GM18907 (cell line): ENCODE results near the gene TRIM7.

ENCODE experiments used
- ATAC-seq: cut with Tn5 transposase; IDR thresholded peaks from one replicate; pipeline ENCODE4 v1.9.1; 2021; ENCODE audit warnings: mild to moderate bottlenecking, moderate library complexity; ENCODE audit not compliant: unreplicated experiment

Gene TRIM7

GRCh38 chr5:181204826-181205760 lies at the start of gene TRIM7:
Gene TRIM7 (minus strand): TSS chr5:181205196. CDS start chr5:181205110, 86 bp downstream.
- no peak for ATAC-seq

DNA sequence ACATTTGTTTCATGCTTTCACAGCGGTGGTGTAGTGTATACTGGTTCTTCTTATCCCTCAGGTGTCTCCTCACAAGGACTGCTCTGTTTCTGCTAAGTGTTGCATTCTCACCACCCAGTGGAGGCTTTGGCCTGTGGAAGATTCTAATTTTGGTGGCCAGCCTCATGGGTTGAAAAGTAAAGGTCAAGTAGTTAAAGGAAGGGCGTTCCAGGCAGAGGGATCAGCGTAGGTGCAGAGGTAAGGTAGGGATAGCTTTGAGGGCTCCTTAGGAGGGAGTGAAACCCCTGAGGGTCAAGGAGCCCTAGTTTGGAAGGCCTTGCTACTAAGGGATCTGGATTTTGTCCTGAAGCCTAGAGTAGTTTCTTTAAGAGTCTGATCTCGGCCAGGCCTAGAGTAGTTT lies 43.3 kb upstream of the TRIM7 start:
- ATAC-seq = no peak

DNA sequence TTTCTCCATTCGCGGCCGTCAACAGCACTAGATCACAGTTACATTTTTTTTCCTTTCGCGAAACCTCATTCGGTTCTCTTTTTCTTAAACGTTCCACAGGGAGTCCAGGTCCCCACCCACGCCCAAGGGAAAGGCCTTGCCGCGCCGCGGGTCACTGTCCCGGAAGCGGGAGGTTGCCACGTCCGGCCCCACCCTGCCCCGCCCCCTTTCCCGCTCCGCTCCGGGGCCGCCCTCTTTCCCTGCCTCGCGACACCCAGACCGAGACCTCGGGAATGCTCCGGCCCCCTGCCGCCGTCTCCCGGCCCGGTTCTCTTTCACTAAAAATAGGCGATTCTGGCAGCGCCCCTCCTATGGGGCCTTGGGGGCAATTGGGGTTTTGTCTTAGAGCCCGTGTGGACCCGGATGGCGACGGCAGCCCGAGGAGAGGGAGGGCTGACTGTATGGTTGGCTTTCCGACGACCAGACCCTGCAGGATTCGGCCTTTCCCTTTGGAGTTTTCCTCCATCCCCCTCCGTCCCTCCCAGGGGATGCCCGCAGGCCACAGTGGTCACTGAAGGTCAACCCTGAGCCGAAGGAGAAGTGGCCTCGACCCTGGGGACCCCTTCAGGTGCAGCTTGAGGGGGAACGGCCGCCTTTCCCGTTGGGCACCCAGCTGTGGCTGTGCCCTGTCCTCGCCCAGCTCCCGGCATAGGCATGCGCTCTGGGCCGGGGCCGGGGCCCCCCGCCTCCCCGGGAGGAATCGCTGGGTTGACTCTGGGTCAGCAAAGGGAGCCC lies 41.5 kb upstream of the TRIM7 start:
- peak; percentile 47 for ATAC-seq

- peak; percentile 0 for ATAC-seq
These were observed 40.7 kb upstream of the TRIM7 start for GRCh38 chr5:181245427-181246275.

DNA sequence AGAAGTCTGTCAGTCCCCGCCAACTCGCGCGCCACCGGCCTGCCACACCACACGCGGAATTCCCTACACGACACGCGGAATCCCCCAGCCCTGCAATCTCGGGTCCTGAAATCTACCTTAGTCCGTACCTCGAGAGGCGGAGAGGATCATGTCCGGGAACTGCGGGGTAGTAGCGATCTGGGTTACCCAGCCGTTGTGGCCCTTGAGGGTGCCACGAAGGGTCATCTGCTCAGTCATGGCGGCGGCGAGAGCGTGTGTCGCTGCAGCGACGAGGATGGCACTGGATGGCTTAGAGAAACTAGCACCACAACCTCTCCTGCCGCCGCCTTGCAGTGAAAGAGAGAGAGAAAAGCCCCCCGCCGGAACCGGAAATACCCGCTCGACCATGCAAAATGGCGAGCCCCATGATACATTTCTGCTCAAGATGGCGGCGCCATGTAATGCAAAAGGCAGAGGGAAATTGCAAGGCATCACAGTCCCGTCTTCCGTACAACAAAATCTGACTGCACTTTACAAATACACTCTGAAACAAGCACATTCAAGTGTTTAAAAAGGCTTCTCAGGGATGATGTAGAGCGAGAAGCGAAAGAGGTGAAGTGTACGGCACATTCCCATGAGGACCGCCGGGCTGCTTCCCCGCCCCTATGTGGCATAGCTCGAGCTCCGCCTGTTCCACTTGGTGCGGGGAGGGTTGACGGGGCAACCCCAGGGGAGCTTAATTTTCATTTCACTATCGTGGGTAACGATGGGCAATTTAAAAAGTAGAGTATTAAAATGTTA lies 38.8 kb upstream of the TRIM7 start, which contains the start of gene RACK1:
RACK1 (minus strand) TSS at position 343 of the 780 bp plus-strand sequence; CDS start at position 237, 106 bp downstream.
- peak; percentile 71 for ATAC-seq

- no peak for ATAC-seq
These were observed 38.1 kb upstream of the TRIM7 start for GRCh38 chr5:181243018-181243563.

DNA sequence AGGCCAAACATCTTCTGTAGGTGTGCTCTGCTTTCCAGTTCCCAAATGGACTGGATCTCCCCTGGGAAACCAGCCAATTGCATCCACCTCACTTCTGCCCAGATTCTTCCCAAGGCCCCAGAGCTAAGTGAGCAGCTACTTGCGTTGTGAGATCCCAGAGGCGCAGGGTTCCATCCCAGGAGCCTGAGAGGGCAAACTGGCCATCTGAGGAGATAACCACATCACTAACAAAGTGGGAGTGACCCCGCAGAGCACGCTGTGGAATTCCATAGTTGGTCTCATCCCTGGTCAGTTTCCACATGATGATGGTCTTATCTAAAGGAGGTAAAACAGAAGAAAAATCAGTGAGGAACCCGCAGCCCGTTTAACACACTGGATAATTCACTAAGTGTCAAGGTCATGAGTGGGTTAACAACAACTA lies 37.0 kb upstream of the TRIM7 start:
- no peak for ATAC-seq

GRCh38 chr5:181241393-181241975 lies 36.5 kb upstream of the TRIM7 start:
- no peak for ATAC-seq

- no peak for ATAC-seq
These were observed 34.2 kb upstream of the TRIM7 start for GRCh38 chr5:181239062-181239663.

DNA sequence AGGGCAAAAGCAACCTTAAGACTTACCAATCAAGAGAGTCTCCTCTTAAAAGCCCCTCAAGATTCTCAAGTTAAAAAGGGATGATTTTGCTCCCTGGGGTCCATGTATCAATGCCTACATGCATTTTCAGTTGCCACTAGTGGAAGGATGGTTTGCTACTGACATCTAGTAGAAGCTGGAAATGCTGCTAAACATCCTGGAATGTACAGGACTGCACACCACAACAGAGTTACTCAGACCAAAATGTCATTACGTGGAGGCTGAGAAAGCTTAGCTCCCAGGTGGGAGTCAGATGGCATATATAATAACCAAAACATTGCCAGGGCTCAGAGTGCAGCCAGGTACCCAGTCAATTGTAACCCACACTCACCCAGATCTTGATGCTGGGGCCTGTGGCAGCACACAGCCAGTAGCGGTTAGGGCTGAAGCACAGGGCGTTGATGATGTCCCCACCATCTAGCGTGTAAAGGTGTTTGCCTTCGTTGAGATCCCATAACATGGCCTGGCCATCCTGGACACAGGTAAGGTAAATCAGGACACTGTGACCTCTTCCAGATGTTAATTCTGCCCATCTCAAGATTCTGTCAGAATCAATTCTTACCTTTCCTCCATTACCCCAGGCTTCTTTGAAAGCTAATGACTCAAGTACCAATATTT lies 32.9 kb upstream of the TRIM7 start:
- ATAC-seq = no peak

- ATAC-seq = no peak
These were observed 32.1 kb upstream of the TRIM7 start for GRCh38 chr5:181236954-181237641.

- no peak for ATAC-seq
These were observed 31.5 kb upstream of the TRIM7 start for GRCh38 chr5:181236471-181236870.

- no peak for ATAC-seq
These were observed 30.8 kb upstream of the TRIM7 start for GRCh38 chr5:181235689-181236366.

DNA sequence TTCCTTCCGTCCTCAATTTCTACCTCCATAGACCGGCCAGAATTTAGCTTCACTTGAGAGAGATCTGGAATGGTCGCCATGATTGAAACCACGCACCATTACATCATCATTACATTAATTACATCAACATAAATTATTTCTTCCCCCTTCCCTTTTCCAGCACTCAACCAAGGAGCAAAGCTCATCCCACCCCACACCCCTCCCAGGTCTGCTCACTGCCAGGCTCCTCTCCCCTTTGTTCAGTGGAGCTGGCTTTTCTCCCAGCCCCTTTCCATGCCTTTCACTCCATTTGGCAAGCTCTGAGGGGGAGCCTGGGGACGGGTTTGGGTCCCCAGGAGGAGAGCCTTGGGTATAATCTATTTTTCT lies 30.3 kb upstream of the TRIM7 start:
- no peak for ATAC-seq

DNA sequence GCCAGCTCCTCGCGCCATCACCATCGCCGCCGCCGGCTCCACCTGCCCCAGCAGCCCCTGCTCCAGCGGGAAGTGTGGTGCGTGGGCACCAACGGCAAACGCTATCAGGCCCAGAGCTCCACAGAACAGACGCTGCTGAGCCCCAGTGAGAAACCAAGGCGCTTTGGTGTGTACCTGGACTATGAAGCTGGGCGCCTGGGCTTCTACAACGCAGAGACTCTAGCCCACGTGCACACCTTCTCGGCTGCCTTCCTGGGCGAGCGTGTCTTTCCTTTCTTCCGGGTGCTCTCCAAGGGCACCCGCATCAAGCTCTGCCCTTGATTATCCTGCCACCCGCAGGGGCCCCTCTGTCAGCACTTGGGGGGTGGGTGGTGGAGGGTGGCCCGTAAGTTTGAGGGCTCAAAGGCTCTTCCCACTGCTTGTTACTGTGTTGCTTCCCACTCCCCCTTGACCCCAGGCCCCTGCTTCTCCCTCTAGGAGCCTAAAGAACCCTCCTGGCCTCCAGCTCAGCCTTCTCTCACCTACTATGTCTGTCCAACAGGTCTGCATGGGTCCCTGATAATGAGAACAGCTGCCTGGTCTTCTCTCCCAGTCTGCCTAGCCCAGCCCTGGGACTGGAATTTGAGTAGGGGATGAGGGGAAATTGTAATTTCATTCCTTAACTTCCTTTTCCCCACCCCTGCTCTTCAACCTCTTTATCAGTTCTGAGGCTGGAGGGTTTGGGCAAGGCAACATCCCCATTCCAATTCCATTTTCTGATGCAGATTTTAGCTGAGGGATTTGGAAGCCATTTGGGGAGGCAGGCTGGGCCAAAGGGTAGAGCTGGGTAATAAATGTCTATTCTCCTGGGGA lies 29.7 kb upstream of the TRIM7 start:
- ATAC-seq = no peak

DNA sequence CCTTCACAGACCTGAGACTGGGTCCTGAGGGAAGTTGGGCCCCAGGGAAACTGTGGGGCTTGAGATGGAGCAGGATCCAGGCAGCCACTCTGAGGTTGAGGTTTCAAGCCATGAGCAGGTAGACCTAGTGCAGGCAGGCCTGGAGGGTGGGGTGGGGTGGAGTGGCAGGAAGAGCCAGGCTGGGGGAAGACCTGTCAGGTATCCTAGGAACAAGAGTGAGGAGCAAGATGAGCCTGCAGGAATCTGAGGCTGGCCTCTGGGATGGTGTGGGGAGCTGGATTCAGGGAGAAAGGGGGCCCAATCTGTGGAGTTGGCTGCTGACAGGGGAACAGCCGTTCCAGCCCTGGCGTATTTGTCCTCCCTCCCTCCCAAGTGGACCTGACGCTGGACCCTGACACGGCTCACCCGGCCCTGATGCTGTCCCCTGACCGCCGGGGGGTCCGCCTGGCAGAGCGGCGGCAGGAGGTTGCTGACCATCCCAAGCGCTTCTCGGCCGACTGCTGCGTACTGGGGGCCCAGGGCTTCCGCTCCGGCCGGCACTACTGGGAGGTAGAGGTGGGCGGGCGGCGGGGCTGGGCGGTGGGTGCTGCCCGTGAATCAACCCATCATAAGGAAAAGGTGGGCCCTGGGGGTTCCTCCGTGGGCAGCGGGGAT lies 28.9 kb upstream of the TRIM7 start:
- ATAC-seq = no peak
